ENCODE results near the gene B4GALNT1. TPM values are rescaled to one million over a fixed set of nuclear protein-coding genes. Genes with fewer than 3 reads are reported as not detected.
"Not testable (repeated sequence)": the region's sequence is repeated elsewhere in the genome, so short reads cannot be mapped to it uniquely, and the experiment has no call there.

The B4GALNT1 gene
- 0.66 and 1.0 TPM in 2 replicates for total RNA-seq (2012; rRNA removed)

DNA sequence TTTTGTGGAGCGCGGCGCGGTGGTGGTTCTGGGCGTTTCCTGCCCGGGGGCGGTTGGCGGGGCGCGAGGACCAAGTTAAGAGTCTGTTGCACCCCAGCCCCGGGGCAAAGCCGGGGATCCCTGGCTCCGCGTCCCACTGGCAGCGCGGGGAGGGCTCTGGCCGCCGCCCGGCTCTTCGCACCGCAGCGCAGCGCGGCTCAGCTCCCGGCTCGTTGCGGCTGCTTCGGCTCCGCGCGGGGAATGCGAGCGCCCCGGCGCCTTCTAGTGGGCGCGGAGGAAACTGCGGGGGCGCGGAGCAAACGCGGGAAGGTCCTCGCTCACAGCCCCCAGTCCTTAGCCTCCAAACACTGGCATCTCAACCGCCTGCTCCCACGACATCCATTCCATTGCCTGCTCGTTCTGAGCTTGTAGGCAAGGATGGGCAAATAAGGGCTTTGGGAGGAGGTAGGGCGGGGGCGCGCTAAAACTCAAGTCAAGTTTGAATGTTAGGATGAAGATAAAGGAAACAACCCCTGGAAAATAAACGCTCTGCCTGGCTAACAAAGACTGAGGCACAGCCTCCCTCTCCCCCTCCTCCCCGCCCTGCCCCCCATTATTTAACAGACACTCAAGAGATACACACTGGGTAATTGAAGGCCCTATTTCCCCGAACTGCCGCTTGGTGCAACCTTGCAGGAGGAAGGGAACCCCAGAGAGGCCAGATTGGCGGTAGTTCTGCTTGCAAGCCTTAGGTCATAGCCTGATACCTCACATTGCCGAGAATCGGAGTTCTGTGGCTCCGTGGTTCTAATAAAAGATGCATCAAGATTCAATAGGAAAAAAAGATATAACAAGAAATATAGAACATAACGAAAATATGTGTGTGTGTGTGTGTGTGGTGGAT, at the start of gene B4GALNT1:
TSS of gene B4GALNT1 (minus strand) at position 244 of the 883 bp plus-strand sequence. CDS start 1,069 bp downstream, outside the sequence.
- H3K27me3 ChIP-seq (ENCODE audit: control insufficient read depth, insufficient read depth, low read length) = peaks cover 29% of the 10 kb centered on the region
- peak within 1 kb of the TSS; percentile 62 for H3K9ac ChIP-seq (ENCODE audit: low read depth, low read length)
- H3K4me3 ChIP-seq (ENCODE audit: low read length) = peak within 1 kb of the TSS; percentile 73
- no peaks in the 10 kb centered on the region for H3K9me3 ChIP-seq (replicated peaks; ENCODE audit: low read length)
- H3K4me1 ChIP-seq (ENCODE audit: control insufficient read depth, insufficient read depth, low read length) = peaks cover 9% of the 10 kb centered on the region
- peak within 1 kb of the TSS; percentile 98 for H3K4me2 ChIP-seq (ENCODE audit: low read length)
- no peaks in the 10 kb centered on the region for H3K36me3 ChIP-seq (ENCODE audit: insufficient read depth, low read length)

DNA sequence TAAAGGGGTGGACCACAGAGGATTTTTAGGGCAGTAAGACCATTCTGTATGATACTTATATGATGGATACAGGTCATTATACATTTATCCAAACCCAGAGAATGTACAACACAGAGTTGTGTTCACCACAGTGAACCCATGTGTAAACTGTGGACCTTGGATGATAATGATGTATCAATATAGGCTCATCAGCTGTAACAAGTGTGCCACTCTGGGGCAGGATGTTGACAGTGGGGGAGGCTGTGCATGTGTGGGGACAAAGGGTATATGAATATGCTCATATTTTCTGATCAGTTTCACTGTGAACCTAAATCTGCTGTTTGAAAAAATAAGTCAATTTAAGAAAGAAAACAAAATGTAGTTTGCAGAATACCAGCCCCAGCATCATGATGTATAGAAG, 46.7 kb upstream of the B4GALNT1 start:
- H3K9ac ChIP-seq (ENCODE audit: low read depth, low read length) = no peak overlapping the region
- H3K27me3 ChIP-seq (ENCODE audit: control insufficient read depth, insufficient read depth, low read length) = peaks cover 20% of the 10 kb centered on the region
- H3K4me2 ChIP-seq (ENCODE audit: low read length) = no peak overlapping the region
- no peaks in the 10 kb centered on the region for H3K9me3 ChIP-seq (replicated peaks; ENCODE audit: low read length)
- H3K4me1 ChIP-seq (ENCODE audit: control insufficient read depth, insufficient read depth, low read length) = no peaks in the 10 kb centered on the region
- no peaks in the 10 kb centered on the region for H3K36me3 ChIP-seq (ENCODE audit: insufficient read depth, low read length)
- no peak overlapping the region for H3K4me3 ChIP-seq (ENCODE audit: low read length)

DNA sequence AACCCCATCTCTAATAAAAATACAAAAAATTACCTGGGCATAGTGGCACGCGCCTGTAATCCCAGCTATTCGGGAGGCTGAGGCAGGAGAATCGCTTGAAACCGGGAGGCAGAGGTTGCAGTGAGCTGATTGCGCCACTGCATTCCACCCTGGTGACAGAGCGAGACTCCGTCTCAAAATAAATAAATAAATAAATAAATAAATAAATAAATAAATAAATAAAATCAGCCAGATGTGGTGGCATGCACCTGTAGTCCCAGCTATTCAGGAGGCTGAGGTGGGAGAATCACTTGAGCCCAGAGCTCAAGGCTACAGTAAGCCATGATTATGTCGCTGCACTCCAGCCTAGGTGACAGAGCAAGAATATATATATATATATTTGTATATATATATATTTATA, 44.9 kb upstream of the B4GALNT1 start:
- H3K36me3 ChIP-seq (ENCODE audit: insufficient read depth, low read length); H3K9ac ChIP-seq (ENCODE audit: low read depth, low read length): not testable (repeated sequence)

DNA sequence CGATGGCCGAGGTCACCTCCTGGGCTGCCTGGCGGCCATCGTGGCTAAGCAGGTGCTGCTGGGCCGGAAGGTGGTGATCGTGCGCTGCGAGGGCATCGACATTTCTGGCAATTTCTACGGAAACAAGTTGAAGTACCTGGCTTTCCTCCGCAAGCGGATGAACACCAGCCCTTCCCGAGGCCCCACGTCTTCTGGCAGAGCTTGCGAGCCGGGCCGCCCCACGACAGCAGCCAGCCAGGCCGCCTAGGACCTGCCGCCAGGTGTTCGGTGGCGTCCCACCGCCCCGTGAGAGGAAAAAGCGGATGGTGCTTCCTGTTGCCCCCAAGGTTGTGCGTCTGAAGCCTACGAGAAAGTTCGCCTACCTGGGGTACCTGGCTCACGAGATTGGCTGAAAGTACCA, 41.7 kb upstream of the B4GALNT1 start:
- Histone ChIP-seq H3K4me2 (ENCODE audit: low read length) (no peak overlapping the region), H3K4me3 (ENCODE audit: low read length) (no peak overlapping the region), H3K9me3 (replicated peaks; ENCODE audit: low read length) (no peaks in the 10 kb centered on the region), H3K9ac (ENCODE audit: low read depth, low read length) (no peak overlapping the region), H3K27me3 (ENCODE audit: control insufficient read depth, insufficient read depth, low read length) (peaks cover 23% of the 10 kb centered on the region), H3K4me1 (ENCODE audit: control insufficient read depth, insufficient read depth, low read length) (no peaks in the 10 kb centered on the region), H3K36me3 (ENCODE audit: insufficient read depth, low read length) (no peaks in the 10 kb centered on the region)

More for the DNA sequence above, 44.9 kb upstream of the B4GALNT1 start:
- H3K4me1 ChIP-seq (ENCODE audit: control insufficient read depth, insufficient read depth, low read length); H3K9me3 ChIP-seq (replicated peaks; ENCODE audit: low read length); H3K4me2 ChIP-seq (ENCODE audit: low read length); H3K4me3 ChIP-seq (ENCODE audit: low read length): not testable (repeated sequence)
- peaks cover 22% of the 10 kb centered on the region for H3K27me3 ChIP-seq (ENCODE audit: control insufficient read depth, insufficient read depth, low read length)

DNA sequence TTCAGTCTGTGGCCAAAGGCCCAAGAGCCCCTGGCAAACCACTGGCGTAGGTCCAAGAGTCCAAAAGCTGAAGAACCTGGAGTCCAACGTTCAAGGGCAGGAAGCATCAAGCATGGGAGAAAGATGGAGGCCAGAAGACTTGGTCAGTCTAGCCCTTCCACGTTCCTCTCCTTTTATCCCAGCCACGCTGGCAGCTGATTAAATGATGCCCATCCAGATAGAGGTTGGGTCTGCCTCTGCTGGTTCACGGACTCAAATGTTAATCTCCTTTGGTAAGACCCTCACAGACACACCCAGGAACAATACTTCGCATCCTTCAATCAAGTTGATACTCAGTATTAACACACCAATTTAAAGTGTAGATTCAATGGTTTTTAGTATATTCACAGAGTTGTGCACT, 39.8 kb upstream of the B4GALNT1 start:
- H3K27me3 ChIP-seq (ENCODE audit: control insufficient read depth, insufficient read depth, low read length) = peaks cover 20% of the 10 kb centered on the region
- H3K4me3 ChIP-seq (ENCODE audit: low read length) = no peak overlapping the region
- H3K9me3 ChIP-seq (replicated peaks; ENCODE audit: low read length) = no peaks in the 10 kb centered on the region
- H3K36me3 ChIP-seq (ENCODE audit: insufficient read depth, low read length) = no peaks in the 10 kb centered on the region
- no peak overlapping the region for H3K4me2 ChIP-seq (ENCODE audit: low read length)
- no peaks in the 10 kb centered on the region for H3K4me1 ChIP-seq (ENCODE audit: control insufficient read depth, insufficient read depth, low read length)
- no peak overlapping the region for H3K9ac ChIP-seq (ENCODE audit: low read depth, low read length)

DNA sequence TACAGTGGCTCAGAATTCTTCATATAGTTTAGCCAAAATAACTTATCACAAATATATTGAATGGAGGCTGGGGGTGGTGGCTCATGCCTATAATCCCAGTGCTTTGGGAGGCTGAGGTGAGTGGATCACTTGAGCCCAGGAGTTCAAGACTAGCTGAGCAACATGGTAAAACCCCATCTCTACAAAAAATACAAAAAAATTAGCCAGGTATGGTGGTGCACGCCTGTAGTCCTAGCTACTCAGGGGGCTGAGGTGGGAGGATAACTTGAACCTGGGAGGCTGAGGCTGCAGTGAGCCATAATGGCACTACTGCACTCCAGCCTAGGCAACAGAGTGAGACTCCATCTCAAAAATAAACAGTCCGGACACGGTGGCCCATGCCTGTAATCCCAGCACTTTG, 38.8 kb upstream of the B4GALNT1 start:
- peaks cover 20% of the 10 kb centered on the region for H3K27me3 ChIP-seq (ENCODE audit: control insufficient read depth, insufficient read depth, low read length)
- not testable (repeated sequence) for H3K4me1 ChIP-seq (ENCODE audit: control insufficient read depth, insufficient read depth, low read length); H3K4me2 ChIP-seq (ENCODE audit: low read length); H3K9me3 ChIP-seq (replicated peaks; ENCODE audit: low read length); H3K9ac ChIP-seq (ENCODE audit: low read depth, low read length); H3K36me3 ChIP-seq (ENCODE audit: insufficient read depth, low read length); H3K4me3 ChIP-seq (ENCODE audit: low read length)

DNA sequence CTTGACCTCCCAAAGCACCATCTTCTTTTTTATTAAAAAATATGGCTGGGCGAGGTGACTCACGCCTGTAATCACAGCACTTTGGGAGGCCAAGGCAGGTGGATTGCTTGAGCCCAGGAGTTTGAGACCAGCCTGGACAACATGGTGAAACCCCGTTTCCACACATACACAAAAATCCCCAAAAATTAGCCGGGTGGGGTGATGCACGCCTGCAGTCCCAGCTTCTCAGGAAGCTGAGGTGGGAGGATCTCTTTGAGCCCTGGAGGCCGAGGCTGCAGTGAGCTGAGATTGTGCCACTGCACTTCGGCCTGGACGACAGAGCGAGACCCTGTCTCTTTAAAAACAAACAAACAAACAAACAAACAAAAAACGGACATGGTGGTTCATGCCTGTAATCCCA, 36.7 kb upstream of the B4GALNT1 start:
- H3K27me3 ChIP-seq (ENCODE audit: control insufficient read depth, insufficient read depth, low read length) = peaks cover 16% of the 10 kb centered on the region
- H3K4me3 ChIP-seq (ENCODE audit: low read length); H3K9me3 ChIP-seq (replicated peaks; ENCODE audit: low read length); H3K9ac ChIP-seq (ENCODE audit: low read depth, low read length); H3K4me2 ChIP-seq (ENCODE audit: low read length); H3K4me1 ChIP-seq (ENCODE audit: control insufficient read depth, insufficient read depth, low read length); H3K36me3 ChIP-seq (ENCODE audit: insufficient read depth, low read length): not testable (repeated sequence)

DNA sequence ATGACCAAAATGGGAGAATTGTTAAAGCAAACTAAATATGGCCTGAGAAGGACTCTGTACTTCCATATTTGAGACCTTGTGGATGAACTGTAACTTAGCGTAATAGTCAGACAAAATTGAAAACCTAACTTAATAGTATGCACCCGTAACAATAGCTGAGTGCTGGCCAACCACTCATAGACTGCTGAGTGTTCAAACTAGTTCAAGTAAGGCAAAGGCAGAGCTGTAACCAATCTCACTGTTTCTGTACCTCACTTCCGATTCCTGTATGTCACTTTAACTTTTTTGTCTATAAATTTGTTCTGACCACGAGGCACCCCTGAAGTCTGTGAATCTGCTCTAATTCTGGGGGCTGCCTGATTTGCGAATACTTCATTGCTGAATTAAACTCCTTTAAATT, 33.9 kb upstream of the B4GALNT1 start:
- H3K27me3 ChIP-seq (ENCODE audit: control insufficient read depth, insufficient read depth, low read length) = peaks cover 7% of the 10 kb centered on the region
- no peaks in the 10 kb centered on the region for H3K36me3 ChIP-seq (ENCODE audit: insufficient read depth, low read length)
- no peaks in the 10 kb centered on the region for H3K4me1 ChIP-seq (ENCODE audit: control insufficient read depth, insufficient read depth, low read length)
- H3K9me3 ChIP-seq (replicated peaks; ENCODE audit: low read length) = no peaks in the 10 kb centered on the region
- no peak overlapping the region for H3K9ac ChIP-seq (ENCODE audit: low read depth, low read length)
- H3K4me2 ChIP-seq (ENCODE audit: low read length) = no peak overlapping the region
- H3K4me3 ChIP-seq (ENCODE audit: low read length) = no peak overlapping the region

DNA sequence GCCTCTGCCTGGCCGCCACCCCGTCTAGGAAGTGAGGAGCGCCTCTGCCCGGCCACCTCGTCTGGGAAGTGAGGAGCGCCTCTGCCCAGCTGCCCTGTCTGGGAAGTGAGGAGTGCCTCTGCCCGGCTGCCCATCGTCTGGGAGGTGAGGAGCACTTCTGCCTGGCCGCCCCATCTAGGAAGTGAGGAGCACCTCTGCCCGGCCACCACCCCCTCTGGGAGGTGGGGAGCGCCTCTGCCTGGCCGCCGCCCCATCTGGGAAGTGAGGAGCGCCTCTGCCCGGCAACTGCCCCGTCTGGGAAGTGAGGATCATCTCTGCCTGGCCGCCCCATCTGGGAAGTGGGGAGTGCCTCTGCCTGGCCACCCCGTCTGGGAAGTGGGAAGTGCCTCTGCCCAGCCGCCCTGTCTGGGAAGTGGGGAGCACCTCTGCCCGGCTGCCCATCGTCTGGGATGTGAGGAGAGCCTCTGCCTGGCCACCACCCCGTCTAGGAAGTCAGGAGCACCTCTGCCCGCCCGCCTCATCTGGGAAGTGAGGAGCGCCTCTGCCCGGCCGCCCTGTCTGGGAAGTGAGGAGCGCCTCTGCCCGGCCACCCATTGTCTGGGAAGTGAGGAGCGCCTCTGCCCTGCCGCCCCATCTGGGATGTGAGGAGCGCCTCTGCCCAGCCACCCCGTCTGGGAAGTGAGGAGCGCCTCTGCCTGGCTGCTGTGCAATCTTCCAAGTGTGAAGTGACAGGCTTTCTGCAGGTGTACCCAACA, 32.2 kb upstream of the B4GALNT1 start:
- H3K9ac ChIP-seq (ENCODE audit: low read depth, low read length); H3K27me3 ChIP-seq (ENCODE audit: control insufficient read depth, insufficient read depth, low read length); H3K9me3 ChIP-seq (replicated peaks; ENCODE audit: low read length); H3K36me3 ChIP-seq (ENCODE audit: insufficient read depth, low read length); H3K4me3 ChIP-seq (ENCODE audit: low read length); H3K4me1 ChIP-seq (ENCODE audit: control insufficient read depth, insufficient read depth, low read length); H3K4me2 ChIP-seq (ENCODE audit: low read length): not testable (repeated sequence)

DNA sequence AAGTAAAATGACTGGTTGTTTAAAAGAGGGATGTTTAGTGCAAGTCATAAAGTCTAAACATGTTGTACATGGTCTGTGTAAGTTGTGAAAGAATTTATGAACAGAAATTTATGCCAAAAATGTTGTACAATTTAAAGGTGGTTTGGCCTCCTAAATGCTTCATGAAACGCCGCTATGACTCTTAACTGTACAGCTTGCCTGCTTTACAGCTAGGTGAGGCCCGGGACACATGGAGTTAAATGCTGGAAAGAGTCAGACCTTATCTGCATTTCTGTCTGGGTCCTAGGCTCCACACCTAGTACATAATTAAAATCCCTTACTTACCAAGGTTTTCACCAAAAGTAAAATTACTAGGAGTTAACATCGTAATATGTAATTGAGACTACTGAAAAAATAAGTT, 28.4 kb upstream of the B4GALNT1 start:
- Histone ChIP-seq H3K36me3 (ENCODE audit: insufficient read depth, low read length) (no peaks in the 10 kb centered on the region), H3K27me3 (ENCODE audit: control insufficient read depth, insufficient read depth, low read length) (no peaks in the 10 kb centered on the region), H3K4me2 (ENCODE audit: low read length) (no peak overlapping the region), H3K9ac (ENCODE audit: low read depth, low read length) (no peak overlapping the region), H3K9me3 (replicated peaks; ENCODE audit: low read length) (peaks cover 5% of the 10 kb centered on the region), H3K4me3 (ENCODE audit: low read length) (no peak overlapping the region), H3K4me1 (ENCODE audit: control insufficient read depth, insufficient read depth, low read length) (no peaks in the 10 kb centered on the region)

DNA sequence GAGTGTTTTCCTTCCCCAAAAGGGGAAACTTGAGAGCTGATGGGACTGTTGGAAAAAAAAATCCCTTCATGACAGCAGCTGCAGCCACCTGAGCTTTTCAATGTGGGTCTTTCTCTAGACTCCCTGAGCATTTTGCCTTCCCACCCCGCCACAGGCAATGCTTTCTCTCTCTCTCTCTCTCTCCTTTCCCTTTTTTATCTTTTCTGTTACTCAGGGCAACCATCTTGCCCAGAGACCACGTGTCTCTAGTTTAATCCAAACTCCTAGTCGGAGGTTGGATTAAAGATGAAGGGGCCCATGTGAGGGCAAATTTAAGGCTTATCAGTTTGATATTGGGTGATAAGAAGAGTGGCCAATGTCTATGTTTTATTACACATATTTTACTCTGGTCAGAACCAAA, 25.9 kb upstream of the B4GALNT1 start:
- H3K4me1 ChIP-seq (ENCODE audit: control insufficient read depth, insufficient read depth, low read length) = no peaks in the 10 kb centered on the region
- H3K9ac ChIP-seq (ENCODE audit: low read depth, low read length) = no peak overlapping the region
- H3K27me3 ChIP-seq (ENCODE audit: control insufficient read depth, insufficient read depth, low read length) = no peaks in the 10 kb centered on the region
- H3K36me3 ChIP-seq (ENCODE audit: insufficient read depth, low read length) = no peaks in the 10 kb centered on the region
- H3K9me3 ChIP-seq (replicated peaks; ENCODE audit: low read length) = peaks cover 5% of the 10 kb centered on the region
- H3K4me2 ChIP-seq (ENCODE audit: low read length) = no peak overlapping the region
- no peak overlapping the region for H3K4me3 ChIP-seq (ENCODE audit: low read length)
